ENCODE measurements around the gene LRRN2.

LRRN2 gene

DNA sequence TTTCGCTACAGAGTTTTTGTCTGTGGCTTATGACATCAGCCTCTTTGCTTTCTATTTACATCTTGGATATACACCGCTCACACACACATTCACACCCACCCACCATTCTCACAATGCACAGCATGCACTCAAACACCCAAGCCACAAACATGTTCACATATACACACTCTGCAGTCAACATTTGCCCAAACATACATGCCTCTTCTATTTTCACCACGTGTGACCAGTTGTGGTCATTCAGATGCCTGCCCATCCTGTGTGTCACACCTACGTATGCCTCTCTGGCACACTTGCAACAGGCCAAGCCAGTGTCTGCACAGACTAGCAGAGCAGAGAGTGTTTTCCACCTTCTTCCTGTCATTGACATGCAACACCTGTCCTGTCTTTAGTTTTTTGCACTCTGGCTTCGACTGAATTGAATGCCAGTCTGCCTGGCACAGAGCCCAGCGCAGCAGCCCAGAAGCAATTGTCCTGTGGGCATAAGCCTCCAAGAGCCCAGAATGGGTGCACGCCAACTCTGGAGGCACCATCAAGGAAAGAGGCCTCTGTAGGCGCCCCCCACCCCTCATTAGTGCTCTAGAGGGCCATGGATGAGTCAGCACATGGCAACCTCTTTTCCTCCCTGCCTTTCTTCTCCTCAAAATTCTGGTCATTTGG lies 37.7 kb upstream of the LRRN2 start:
- no peaks in the 10 kb centered on the region for H4K20me1 ChIP-seq (ENCODE audit: insufficient read depth)
- no peaks in the 10 kb centered on the region for H3K79me2 ChIP-seq (ENCODE audit: insufficient read depth, low read depth)
- H2AFZ ChIP-seq (ENCODE audit: low read depth) = no peak overlapping the region
- H3K9ac ChIP-seq = no peak overlapping the region
- no peaks in the 10 kb centered on the region for H3K4me1 ChIP-seq (ENCODE audit: low read depth, poor library complexity, severe bottlenecking)
- no peaks in the 10 kb centered on the region for H3K36me3 ChIP-seq (ENCODE audit: insufficient read depth)
- no peaks in the 10 kb centered on the region for H3K27me3 ChIP-seq (ENCODE audit: insufficient read depth, low read depth)
- TF ChIP-seq CTCF (conservative IDR thresholded peaks at IDR 0.05; ENCODE audit: low read depth, low read length) = no peak
- H3K27ac ChIP-seq = no peak overlapping the region
- H3K4me3 ChIP-seq (IDR thresholded peaks at IDR 0.05; ENCODE audit: insufficient read depth, low read depth, low read length) = no peak overlapping the region
- no peak overlapping the region for H3K4me2 ChIP-seq

DNA sequence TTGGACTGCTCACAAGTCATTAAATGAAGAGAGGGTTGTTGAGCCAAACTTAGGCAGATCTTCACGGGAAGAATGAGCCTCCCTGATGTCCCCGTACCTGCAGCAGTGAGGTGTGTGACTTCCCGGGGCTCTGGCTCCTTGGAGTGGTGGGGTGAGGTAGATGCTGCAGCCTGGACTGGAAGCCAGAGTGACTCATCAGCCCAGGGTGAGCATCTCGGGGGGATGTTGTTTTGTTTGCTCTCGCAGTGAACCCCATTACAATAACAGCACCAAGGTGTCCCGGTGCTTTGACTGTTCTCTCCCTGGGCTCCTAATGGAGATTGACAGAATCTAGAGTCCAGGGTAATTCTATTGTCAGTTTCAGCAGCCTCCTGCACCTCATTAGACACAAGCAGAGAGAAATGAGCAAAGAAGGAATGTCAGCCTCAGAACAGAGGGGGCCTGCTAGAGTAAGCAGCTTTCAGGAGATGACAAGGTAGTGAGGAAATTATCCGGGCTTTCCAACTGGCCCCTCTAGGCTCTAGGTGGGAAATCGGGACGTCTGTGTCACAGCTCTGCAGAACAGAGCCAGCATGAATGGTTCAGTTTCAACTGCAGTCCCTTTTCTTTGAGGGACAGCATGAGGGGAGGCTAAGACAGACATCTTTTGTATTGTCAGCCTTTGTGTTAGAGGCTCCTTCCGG lies 36.0 kb upstream of the LRRN2 start:
- no peak overlapping the region for H3K4me3 ChIP-seq (IDR thresholded peaks at IDR 0.05; ENCODE audit: insufficient read depth, low read depth, low read length)
- H3K36me3 ChIP-seq (ENCODE audit: insufficient read depth) = no peaks in the 10 kb centered on the region
- H3K27ac ChIP-seq = no peak overlapping the region
- H2AFZ ChIP-seq (ENCODE audit: low read depth) = no peak overlapping the region
- no peaks in the 10 kb centered on the region for H3K4me1 ChIP-seq (ENCODE audit: low read depth, poor library complexity, severe bottlenecking)
- no peak overlapping the region for H3K9ac ChIP-seq
- no peak overlapping the region for H3K4me2 ChIP-seq
- no peaks in the 10 kb centered on the region for H3K27me3 ChIP-seq (ENCODE audit: insufficient read depth, low read depth)
- no peaks in the 10 kb centered on the region for H3K79me2 ChIP-seq (ENCODE audit: insufficient read depth, low read depth)
- H4K20me1 ChIP-seq (ENCODE audit: insufficient read depth) = no peaks in the 10 kb centered on the region
- TF ChIP-seq CTCF (conservative IDR thresholded peaks at IDR 0.05; ENCODE audit: low read depth, low read length) = no peak

DNA sequence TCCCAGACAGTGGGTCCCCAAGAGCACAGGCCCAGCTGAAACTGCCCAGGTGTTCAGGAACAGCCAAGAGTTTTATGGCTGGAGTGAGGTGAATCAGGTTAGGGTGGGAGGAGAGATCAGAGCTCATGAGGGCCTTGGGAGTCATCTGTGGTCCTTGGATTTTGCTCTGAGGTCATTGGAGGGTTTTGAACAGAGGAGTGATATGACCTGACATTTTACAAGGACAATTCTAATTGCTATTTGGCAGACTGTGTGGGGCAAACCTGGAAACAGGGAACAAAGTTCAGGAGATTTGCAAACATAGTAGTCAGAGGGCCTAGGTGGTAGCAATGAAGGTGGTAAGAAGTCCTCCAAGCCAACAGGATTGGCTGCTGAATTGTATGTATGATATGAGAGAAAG lies 31.1 kb upstream of the LRRN2 start:
- no peak overlapping the region for H3K9ac ChIP-seq
- no peaks in the 10 kb centered on the region for H3K36me3 ChIP-seq (ENCODE audit: insufficient read depth)
- H3K4me3 ChIP-seq (IDR thresholded peaks at IDR 0.05; ENCODE audit: insufficient read depth, low read depth, low read length) = no peak overlapping the region
- no peak for TF ChIP-seq CTCF (conservative IDR thresholded peaks at IDR 0.05; ENCODE audit: low read depth, low read length)
- H2AFZ ChIP-seq (ENCODE audit: low read depth) = no peak overlapping the region
- H3K79me2 ChIP-seq (ENCODE audit: insufficient read depth, low read depth) = no peaks in the 10 kb centered on the region
- H3K4me1 ChIP-seq (ENCODE audit: low read depth, poor library complexity, severe bottlenecking) = no peaks in the 10 kb centered on the region
- no peaks in the 10 kb centered on the region for H3K27me3 ChIP-seq (ENCODE audit: insufficient read depth, low read depth)
- H3K27ac ChIP-seq = no peak overlapping the region
- no peaks in the 10 kb centered on the region for H4K20me1 ChIP-seq (ENCODE audit: insufficient read depth)
- no peak overlapping the region for H3K4me2 ChIP-seq

DNA sequence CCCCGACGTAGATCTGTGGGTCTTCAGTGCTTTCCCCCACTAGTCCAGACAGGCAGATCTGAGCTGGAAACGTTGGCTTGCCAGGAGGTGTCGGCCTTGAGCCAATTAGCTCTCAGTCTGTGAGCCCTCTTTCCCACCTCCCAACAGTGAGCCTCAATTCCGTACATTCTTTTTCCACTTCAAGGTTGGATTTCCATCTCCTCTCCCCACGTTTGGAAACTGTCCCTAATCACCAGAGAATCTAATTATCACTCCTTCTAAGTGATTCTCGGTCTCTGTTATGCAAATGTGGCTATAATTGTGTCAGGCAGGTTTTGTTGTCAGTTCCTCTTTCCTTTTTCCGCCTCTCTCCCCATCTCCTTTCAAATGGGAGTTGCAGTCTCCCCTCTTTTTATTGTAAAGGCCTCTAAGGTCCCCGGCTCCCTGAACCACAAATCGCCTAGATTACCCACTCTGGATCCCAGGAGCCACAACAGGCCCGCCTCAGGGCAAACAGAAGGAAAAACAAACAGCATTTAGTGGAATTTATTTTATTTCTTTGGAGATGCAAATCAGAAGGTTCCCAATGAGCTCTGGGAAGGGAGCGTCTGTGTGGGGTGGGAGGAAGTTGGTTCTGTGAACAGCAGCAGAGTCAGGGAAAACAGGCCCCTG lies 29.4 kb upstream of the LRRN2 start:
- Histone ChIP-seq H3K36me3 (ENCODE audit: insufficient read depth) (no peaks in the 10 kb centered on the region), H3K9ac (no peak overlapping the region), H3K79me2 (ENCODE audit: insufficient read depth, low read depth) (no peaks in the 10 kb centered on the region), H3K27ac (no peak overlapping the region), H3K4me1 (ENCODE audit: low read depth, poor library complexity, severe bottlenecking) (no peaks in the 10 kb centered on the region), H3K4me3 (IDR thresholded peaks at IDR 0.05; ENCODE audit: insufficient read depth, low read depth, low read length) (no peak overlapping the region), H3K4me2 (no peak overlapping the region), H4K20me1 (ENCODE audit: insufficient read depth) (no peaks in the 10 kb centered on the region), H3K27me3 (ENCODE audit: insufficient read depth, low read depth) (no peaks in the 10 kb centered on the region), H2AFZ (ENCODE audit: low read depth) (no peak overlapping the region)
- no peak for TF ChIP-seq CTCF (conservative IDR thresholded peaks at IDR 0.05; ENCODE audit: low read depth, low read length)
